B cell (primary cell): ENCODE measurements around the gene A1BG. TPM values are rescaled to one million over a fixed set of nuclear protein-coding genes. Genes with fewer than 3 reads are reported as not detected.

Experiments
- ATAC-seq: fragments of 200-7000 bp; cut with Tn5 transposase; one replicate; pipeline ENCODE4 v1.10.0; 2021; ENCODE audit warnings: low read depth, mild to moderate bottlenecking, moderate number of reproducible peaks, moderate library complexity
- CTCF ChIA-PET: fragments of 350-600 bp; sonication (Branson Sonifier 250); formaldehyde crosslinking; loops from one replicate; lab custom pipeline; 2021; ENCODE audit warnings: antibody characterized with exemption, inconsistent platforms; lab: Charles Lee
- POLR2A ChIA-PET: fragments of 350-600 bp; sonication (Branson Sonifier 250); formaldehyde crosslinking; loops from one replicate; lab custom pipeline; 2021; ENCODE audit warnings: antibody characterized with exemption; lab: Charles Lee
- DNase-seq: peaks from one replicate; pipeline ENCODE4 v3.0.0; 2013
- H2AFZ ChIP-seq: 2 replicates; pipeline ENCODE4 v1.6.1; 2012; ENCODE audit warnings: mild to moderate bottlenecking, low read depth, low read length; ENCODE audit not compliant: insufficient read depth, poor library complexity, severe bottlenecking
- H3K27ac ChIP-seq, 2 donors: 1 replicate in 1 of 2; 2 replicates in 1 of 2; pipeline ENCODE4 v1.5.1; 2012 to 2013; ENCODE audit warnings: low read length in 2 of 2, mild to moderate bottlenecking in 2 of 2, moderate library complexity in 1 of 2
- H3K27me3 ChIP-seq, 4 experiments: fragments of 200-600 bp in 1 of 4; sonication (generic) in 1 of 4; replicated peaks in 1 of 4; 1 replicate in 2 of 4; 2 replicates in 2 of 4; pipeline versions ENCODE4 v1.6.1 to v1.7.0; 2013 to 2016; ENCODE audit warnings: low read length in 3 of 4, mild to moderate bottlenecking in 2 of 4, mixed read lengths in 1 of 4, moderate library complexity in 1 of 4; ENCODE audit not compliant: insufficient read depth in 4 of 4, control insufficient read depth in 3 of 4; ENCODE audit errors: control extremely low read depth in 1 of 4
- H3K36me3 ChIP-seq, 2 experiments: replicated peaks in 1 of 2; 1 replicate in 1 of 2; 2 replicates in 1 of 2; pipeline versions ENCODE4 v1.6.1 to v1.7.1; 2013; ENCODE audit warnings: low read length in 1 of 2; ENCODE audit not compliant: insufficient read depth in 2 of 2, control insufficient read depth in 1 of 2; ENCODE audit errors: control extremely low read depth in 1 of 2, extremely low read depth in 1 of 2
- H3K4me1 ChIP-seq, 2 donors: fragments of 200-600 bp in 1 of 2; sonication (generic) in 1 of 2; 1 replicate in 1 of 2; 2 replicates in 1 of 2; pipeline versions ENCODE4 v1.5.1 to v1.6.1; 2013 to 2017; ENCODE audit warnings: low read length in 2 of 2; ENCODE audit not compliant: control insufficient read depth in 2 of 2, insufficient read depth in 2 of 2
- H3K4me2 ChIP-seq: replicated peaks from 2 replicates; pipeline ENCODE3; 2012; ENCODE audit warnings: mild to moderate bottlenecking, low read depth, low read length; ENCODE audit not compliant: poor library complexity, severe bottlenecking
- H3K4me3 ChIP-seq, 5 experiments: fragments of 200-600 bp in 1 of 5; sonication (generic) in 1 of 5; 1 replicate in 3 of 5; 2 replicates in 2 of 5; pipeline versions ENCODE4 v1.5.1 to v1.7.0; 2011 to 2016; ENCODE audit warnings: low read length in 4 of 5, mild to moderate bottlenecking in 4 of 5, low read depth in 2 of 5, control low read depth in 1 of 5, moderate library complexity in 1 of 5; ENCODE audit not compliant: insufficient read depth in 1 of 5; ENCODE audit errors: control extremely low read depth in 1 of 5, extremely low read depth in 1 of 5
- H3K79me2 ChIP-seq: fragments of 200-600 bp; sonication (generic); one replicate; pipeline ENCODE4 v1.6.0; 2016; ENCODE audit warnings: low read length; ENCODE audit not compliant: control insufficient read depth, insufficient read depth
- H3K9ac ChIP-seq: fragments of 200-600 bp; sonication (generic); 2 replicates; pipeline ENCODE4 v1.6.1; 2017; ENCODE audit warnings: mild to moderate bottlenecking, low read length, moderate library complexity
- H3K9me3 ChIP-seq, 3 donors: one replicate each; pipeline versions ENCODE4 v1.6.1 to v1.7.1; 2013; ENCODE audit warnings: low read length in 2 of 3; ENCODE audit not compliant: control insufficient read depth in 2 of 3, insufficient read depth in 1 of 3; ENCODE audit errors: control extremely low read depth in 1 of 3
- H4K20me1 ChIP-seq: 2 replicates; pipeline ENCODE4 v1.6.0; 2012; ENCODE audit warnings: mild to moderate bottlenecking, low read length; ENCODE audit not compliant: insufficient read depth, control insufficient read depth, poor library complexity, severe bottlenecking
- H3K27ac Mint-ChIP-seq: one replicate; pipeline ENCODE4 v1.8.0; 2021; ENCODE audit warnings: mixed read lengths
- H3K27me3 Mint-ChIP-seq: one replicate; pipeline ENCODE4 v1.8.0; 2021; ENCODE audit warnings: mixed read lengths
- H3K4me1 Mint-ChIP-seq: one replicate; pipeline ENCODE4 v1.8.0; 2021; ENCODE audit warnings: mixed read lengths
- H3K4me3 Mint-ChIP-seq: one replicate; pipeline ENCODE4 v1.8.0; 2021; ENCODE audit warnings: mixed read lengths
- H3K9me3 Mint-ChIP-seq: one replicate; pipeline ENCODE4 v1.8.0; 2022; ENCODE audit warnings: mixed read lengths; ENCODE audit not compliant: insufficient read depth
- CTCF ChIP-seq: fragments of 200-600 bp; IDR thresholded peaks from one replicate; pipeline ENCODE4 v1.8.0; 2022; ENCODE audit warnings: antibody characterized with exemption, mild to moderate bottlenecking
- EZH2 ChIP-seq: IDR thresholded peaks from 2 replicates; pipeline ENCODE4 v1.6.1; 2012; ENCODE audit warnings: borderline replicate concordance, low read depth, mild to moderate bottlenecking, moderate library complexity, low read length; ENCODE audit not compliant: insufficient read depth, poor library complexity, severe bottlenecking
- WGBS: methylation state at CpG from one replicate; pipeline ENCODE4 v1.1.5; 2013; ENCODE audit warnings: missing lambda C conversion rate; ENCODE audit not compliant: insufficient coverage; 5-methylcytosine and 5-hydroxymethylcytosine counted together
- intact Hi-C: fragments of 100-400 bp; cut with micrococcal nuclease; formaldehyde crosslinking; loops from one replicate; pipeline ENCODE4 v1.10.0; 2022
- polyA plus RNA-seq: library from polyadenylated mRNA; depleted of rRNA; stranded (reverse); fragments of >200 nt; gene quantifications from 2 replicates; pipeline ENCODE4 v1.2.3, GENCODE V29; 2012
- total RNA-seq, 2 donors: library from RNA; stranded (reverse); fragments of 120-200 nt in 1 of 2; gene quantifications; 1 replicate in 1 of 2; 2 replicates in 1 of 2; pipeline versions ENCODE4 v1.2.3 to v1.2.4, GENCODE V29; 2013 to 2022

Gene A1BG
- total and polyA plus RNA-seq, 2 donors (not counting 1 experiment from before 2014, with no cell fraction given): 18.4 to 52.6 TPM

GRCh38 chr19:58353717-58354477 lies 605 bp upstream of the A1BG start:
- CTCF ChIA-PET: no interaction called here
- H3K4me3 ChIP-seq: no peak overlapping the region
- WGBS: 92% methylated on average over 14 of the region's 15 CpGs
- H3K4me1 ChIP-seq: peaks cover 20 to 32% of the 10 kb centered on the region in 2 donors
- peaks cover 0 to 14% (median 0%) of the 10 kb centered on the region in 3 donors for H3K9me3 ChIP-seq
- ATAC-seq (no peak), DNase-seq (no peak)
- Mint-ChIP-seq H3K9me3 (no peaks in the 10 kb centered on the region), H3K27me3 (no peaks in the 10 kb centered on the region), H3K4me1 (peaks cover 26% of the 10 kb centered on the region), H3K27ac (no peak overlapping the region), H3K4me3 (no peak overlapping the region)
- peaks cover 0 to 19% (median 6%) of the 10 kb centered on the region in 4 experiments for H3K27me3 ChIP-seq
- no peak overlapping the region for H3K4me2 ChIP-seq
- intact Hi-C loops: no loop called here
- POLR2A ChIA-PET: interaction anchor here (0.5 kb wide), 1 partner anchor 10 kb away, joined by 7 read pairs; no protein-coding TSS in a partner anchor
- no peak overlapping the region for H3K9ac ChIP-seq
- peaks cover 6% of the 10 kb centered on the region for H4K20me1 ChIP-seq
- no peak overlapping the region for H2AFZ ChIP-seq
- no peaks in the 10 kb centered on the region for H3K36me3 ChIP-seq
- TF ChIP-seq CTCF (no peak), EZH2 (no peak)
- no peak overlapping the region for H3K27ac ChIP-seq
- H3K79me2 ChIP-seq: peaks cover 11% of the 10 kb centered on the region
